BJ (cell line): Measurements from ENCODE around the gene TBC1D12. TPM values are rescaled to one million over a fixed set of nuclear protein-coding genes. Genes with fewer than 3 reads are reported as not detected.
A peak's percentile ranks its signal among the peaks of the same experiment; 100 is the strongest.

Experiments
- CTCF ChIA-PET: fragments of 350-600 bp; formaldehyde crosslinking; extraction: SDS; loops from one replicate; lab custom pipeline; 2021; ENCODE audit warnings: antibody characterized with exemption, inconsistent platforms; lab: Yijun Ruan, JAX
- POLR2A ChIA-PET: fragments of 300-600 bp; sonication (Branson Sonifier 250); formaldehyde crosslinking; extraction: SDS; loops from one replicate; lab custom pipeline; 2021; ENCODE audit warnings: antibody characterized with exemption; lab: Charles Lee
- DNase-seq: peaks from one replicate; pipeline ENCODE4 v3.0.0-alpha.2; 2011; ENCODE audit warnings: low read depth
- H3K27me3 ChIP-seq: 2 replicates; pipeline ENCODE4 v1.6.0; 2011; ENCODE audit warnings: low read length; ENCODE audit not compliant: control insufficient read depth, insufficient read depth
- H3K36me3 ChIP-seq: 2 replicates; pipeline ENCODE4 v1.5.1; 2011; ENCODE audit warnings: low read length; ENCODE audit not compliant: control insufficient read depth, insufficient read depth
- H3K4me3 ChIP-seq: 2 replicates; pipeline ENCODE4 v1.5.1; 2011; ENCODE audit warnings: low read depth, mild to moderate bottlenecking, control low read depth, low read length
- CTCF ChIP-seq: IDR thresholded peaks from 2 replicates; pipeline ENCODE4 v1.5.1; 2011; ENCODE audit warnings: low read depth, mild to moderate bottlenecking, control low read depth, inconsistent platforms, low read length, moderate library complexity; ENCODE audit not compliant: insufficient read depth
- polyA plus RNA-seq: library from polyadenylated mRNA; depleted of rRNA; stranded (reverse); fragments of >200 nt; gene quantifications from 2 replicates; pipeline ENCODE4 v1.2.3, GENCODE V29; 2011

TBC1D12 gene
- polyA plus RNA-seq, 1 experiment: 2.3 TPM

- DNase-seq: no peak
- Histone ChIP-seq H3K4me3 (no peak overlapping the region), H3K27me3 (no peaks in the 10 kb centered on the region), H3K36me3 (no peaks in the 10 kb centered on the region)
- TF ChIP-seq CTCF: no peak
- ChIA-PET CTCF (no interaction called here), POLR2A (no interaction called here)
Measured at GRCh38 chr10:94493463-94493862, 91.1 kb downstream of the TBC1D12 start.

- Histone ChIP-seq H3K4me3 (no peak overlapping the region), H3K27me3 (no peaks in the 10 kb centered on the region), H3K36me3 (no peaks in the 10 kb centered on the region)
- no peak for DNase-seq
- no peak for TF ChIP-seq CTCF
- POLR2A ChIA-PET: no interaction called here
- CTCF ChIA-PET: no interaction called here
Measured at GRCh38 chr10:94496010-94496409, 93.7 kb downstream of the TBC1D12 start.

GRCh38 chr10:94496646-94497045 lies 94.3 kb downstream of the TBC1D12 start:
- CTCF ChIA-PET: no interaction called here
- DNase-seq: no peak
- TF ChIP-seq CTCF: no peak
- Histone ChIP-seq H3K36me3 (no peaks in the 10 kb centered on the region), H3K27me3 (no peaks in the 10 kb centered on the region), H3K4me3 (no peak overlapping the region)
- POLR2A ChIA-PET: no interaction called here

- Histone ChIP-seq H3K4me3 (no peak overlapping the region), H3K27me3 (no peaks in the 10 kb centered on the region), H3K36me3 (peaks cover 1% of the 10 kb centered on the region; the same call in 1 of the 2 replicates)
- POLR2A ChIA-PET: no interaction called here
- TF ChIP-seq CTCF: peak; percentile 46
- no peak for DNase-seq
- CTCF ChIA-PET: interaction anchor here (2.0 kb wide), 1 partner anchor 9 kb away, joined by 5 read pairs; no protein-coding TSS in a partner anchor
Measured at GRCh38 chr10:94500063-94500462, 97.7 kb downstream of the TBC1D12 start.

GRCh38 chr10:94521276-94522250 lies 119.2 kb downstream of the TBC1D12 start:
- CTCF ChIA-PET: no interaction called here
- Histone ChIP-seq H3K27me3 (no peaks in the 10 kb centered on the region), H3K36me3 (peaks cover 1% of the 10 kb centered on the region; the same call in 1 of the 2 replicates), H3K4me3 (no peak overlapping the region)
- no peak for TF ChIP-seq CTCF
- POLR2A ChIA-PET: no interaction called here
- no peak for DNase-seq
